GM12872 (cell line): Measurements from ENCODE around the gene TTLL11.

Experiments
- CTCF ChIP-seq: IDR thresholded peaks from 3 replicates; pipeline ENCODE4 v1.5.1; 2011; ENCODE audit warnings: low read depth, mild to moderate bottlenecking, low read length, moderate library complexity; ENCODE audit not compliant: insufficient read depth

The TTLL11 gene

GRCh38 chr9:122092611-122093506 is at the start of gene TTLL11:
TSS of gene TTLL11 (minus strand) at chr9:122093308. CDS start at chr9:122093148, 160 bp downstream.
- TF ChIP-seq CTCF = no peak

GRCh38 chr9:122141671-122142070 is 48.6 kb upstream of the TTLL11 start:
- no peak for TF ChIP-seq CTCF

GRCh38 chr9:122140368-122141193 is 47.5 kb upstream of the TTLL11 start:
- no peak for TF ChIP-seq CTCF

- TF ChIP-seq CTCF = no peak
Measured at GRCh38 chr9:122138560-122139268, 45.6 kb upstream of the TTLL11 start.

- no peak for TF ChIP-seq CTCF
Measured at GRCh38 chr9:122135529-122135859, 42.4 kb upstream of the TTLL11 start.

- TF ChIP-seq CTCF = no peak
Measured at GRCh38 chr9:122134822-122135528, 41.9 kb upstream of the TTLL11 start.
